ENCODE data around the gene IL10.

Gene IL10

DNA sequence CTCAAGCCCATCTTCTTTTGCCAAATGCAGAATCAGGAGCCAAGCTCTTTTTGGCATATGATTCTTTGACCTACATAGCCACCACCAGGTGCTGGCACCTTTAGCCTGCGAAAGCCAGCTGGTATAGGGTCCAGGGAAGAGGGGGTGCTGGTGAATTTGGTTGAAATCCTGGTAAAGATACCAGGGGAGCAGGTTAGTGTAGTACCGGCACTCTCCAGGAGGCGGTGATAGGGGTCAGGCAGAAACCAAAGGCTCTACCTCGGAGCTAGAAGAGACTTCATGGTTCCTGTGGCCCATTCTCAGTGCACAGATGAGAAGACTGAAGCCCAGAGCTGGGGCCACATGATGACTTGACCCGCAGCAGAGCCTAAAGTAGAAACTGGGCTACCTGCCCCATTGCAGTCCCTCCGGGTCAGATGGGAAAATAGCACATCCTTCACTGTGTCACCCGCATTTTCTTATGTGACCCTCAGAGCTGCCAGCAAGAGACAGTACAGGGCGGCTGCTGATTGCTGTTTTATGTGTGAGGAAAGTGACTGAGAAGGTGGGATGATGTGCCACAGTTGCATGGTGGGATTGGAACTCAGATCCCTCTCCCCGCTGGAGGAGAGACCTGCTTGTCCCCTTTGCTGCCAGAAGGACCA is 37.7 kb downstream of the IL10 start:
- DNase-seq (ENCODE audit: low read depth): no peak

DNA sequence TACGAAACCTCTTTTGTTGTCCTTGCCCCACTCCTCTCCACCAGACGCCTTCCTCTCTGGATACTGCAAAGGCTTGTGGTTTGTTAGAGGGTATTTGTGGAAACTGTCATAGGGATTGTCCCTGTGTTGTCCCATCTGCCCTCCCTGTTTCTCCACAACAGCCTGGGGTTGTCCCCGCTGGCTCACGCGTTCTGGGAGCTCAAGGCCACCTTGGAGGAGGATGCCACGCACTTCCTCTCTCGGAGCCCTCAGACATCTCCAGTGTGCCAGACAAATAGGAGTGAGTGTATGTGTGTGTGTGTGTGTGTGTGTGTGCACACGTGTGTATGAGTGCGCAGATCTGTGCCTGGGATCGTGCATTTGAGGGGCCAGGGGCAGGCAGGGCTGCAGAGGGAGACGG is 39.3 kb downstream of the IL10 start:
- no peak for DNase-seq (ENCODE audit: low read depth)

DNA sequence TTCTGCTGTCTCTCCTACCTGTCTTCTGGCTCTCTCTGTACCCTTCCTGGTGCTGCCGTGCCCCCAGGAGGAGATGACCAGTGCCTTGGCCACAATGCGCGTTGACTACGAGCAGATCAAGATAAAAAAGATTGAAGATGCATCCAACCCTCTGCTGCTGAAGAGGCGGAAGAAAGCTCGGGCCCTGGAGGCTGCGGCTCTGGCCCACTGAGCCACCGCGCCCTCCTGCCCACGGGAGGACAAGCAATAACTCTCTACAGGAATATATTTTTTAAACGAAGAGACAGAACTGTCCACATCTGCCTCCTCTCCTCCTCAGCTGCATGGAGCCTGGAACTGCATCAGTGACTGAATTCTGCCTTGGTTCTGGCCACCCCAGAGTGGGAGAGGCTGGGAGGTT is 39.8 kb downstream of the IL10 start:
- DNase-seq (ENCODE audit: low read depth): no peak

DNA sequence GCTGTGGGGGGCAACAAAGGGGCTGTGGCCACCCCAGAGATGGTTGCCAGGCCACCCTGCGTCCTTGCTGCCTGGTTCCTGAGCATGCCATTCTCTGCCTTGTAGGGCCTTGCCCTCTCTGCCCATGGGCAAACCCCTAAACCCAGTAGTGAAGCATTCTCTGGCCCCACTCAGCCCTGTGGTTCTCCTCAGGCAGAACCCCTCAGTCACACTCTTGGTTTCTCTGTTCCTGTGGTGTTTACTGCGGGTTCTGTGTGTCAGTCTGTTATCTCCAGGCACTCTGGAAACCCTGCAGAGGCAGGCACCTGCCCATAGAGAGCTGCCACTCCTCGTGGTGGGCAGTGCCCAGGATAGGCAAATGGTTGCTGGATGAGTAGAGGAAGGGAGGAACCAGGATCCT is 42.8 kb downstream of the IL10 start:
- no peak for DNase-seq (ENCODE audit: low read depth)

DNA sequence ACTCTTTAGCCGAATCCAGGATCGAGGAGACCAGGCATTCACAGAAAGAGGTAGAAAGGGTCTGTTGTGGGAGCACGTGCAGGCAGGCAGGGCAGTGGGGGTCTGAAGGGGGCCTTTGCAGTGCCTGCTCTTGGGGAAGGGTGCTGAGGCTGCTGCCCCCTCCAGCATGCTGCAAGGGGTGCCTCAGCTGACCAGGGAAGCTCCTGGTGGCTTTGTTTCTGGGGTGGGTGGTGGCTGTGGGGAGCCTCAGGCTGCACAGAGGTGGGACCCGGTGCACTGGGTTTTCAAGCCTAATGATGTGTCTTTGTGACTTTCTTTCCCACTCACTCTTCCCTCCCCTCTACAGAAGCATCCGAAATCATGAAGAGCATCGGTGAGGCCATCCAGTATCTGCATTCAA is 43.2 kb downstream of the IL10 start:
- DNase-seq (ENCODE audit: low read depth): no peak

DNA sequence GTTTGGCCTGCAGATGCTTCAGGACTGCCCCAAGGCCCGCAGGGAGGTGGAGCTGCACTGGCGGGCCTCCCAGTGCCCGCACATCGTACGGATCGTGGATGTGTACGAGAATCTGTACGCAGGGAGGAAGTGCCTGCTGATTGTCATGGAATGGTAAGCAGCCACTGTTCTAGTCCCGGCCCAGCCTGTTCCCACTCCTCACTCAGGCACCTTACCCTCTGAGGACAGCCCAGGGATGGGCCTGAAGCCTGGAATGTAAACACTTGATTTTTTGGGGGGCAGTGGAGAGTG is 43.7 kb downstream of the IL10 start:
- no peak for DNase-seq (ENCODE audit: low read depth)

DNA sequence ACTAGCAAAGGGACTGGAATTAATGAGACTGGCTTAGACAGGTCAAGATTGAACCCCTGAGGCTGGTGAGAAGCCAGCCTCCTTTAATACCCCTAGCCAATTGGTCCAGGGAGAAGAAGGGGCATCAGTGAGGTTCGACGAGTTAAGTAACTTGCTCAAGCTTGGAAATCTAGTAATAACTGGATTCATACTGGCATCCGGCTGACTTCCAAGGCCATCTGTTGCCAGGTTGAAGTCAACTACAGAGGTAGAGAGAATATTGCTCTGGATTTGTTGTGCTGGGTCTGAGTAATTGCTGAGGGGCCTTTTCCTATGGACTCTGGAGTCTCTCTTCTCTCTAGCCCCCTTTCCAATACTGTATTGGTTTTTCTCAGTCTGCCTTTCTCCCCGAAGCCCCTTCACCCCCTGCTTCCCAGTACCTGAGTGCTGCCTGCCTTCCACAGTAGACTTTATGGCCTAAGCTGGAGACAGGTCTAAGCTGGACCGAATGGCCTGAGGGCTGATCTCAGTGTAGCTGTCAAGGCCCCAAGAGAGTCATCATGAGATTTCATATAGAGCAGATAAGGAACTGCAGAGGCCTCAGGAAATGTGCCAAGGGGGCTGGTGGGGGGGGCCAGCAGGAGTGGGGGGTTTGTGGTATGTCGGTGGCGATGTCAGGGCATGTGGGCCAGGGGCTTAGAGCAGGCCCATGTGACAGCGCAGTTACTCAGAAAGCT is 44.2 kb downstream of the IL10 start:
- no peak for DNase-seq (ENCODE audit: low read depth)

DNA sequence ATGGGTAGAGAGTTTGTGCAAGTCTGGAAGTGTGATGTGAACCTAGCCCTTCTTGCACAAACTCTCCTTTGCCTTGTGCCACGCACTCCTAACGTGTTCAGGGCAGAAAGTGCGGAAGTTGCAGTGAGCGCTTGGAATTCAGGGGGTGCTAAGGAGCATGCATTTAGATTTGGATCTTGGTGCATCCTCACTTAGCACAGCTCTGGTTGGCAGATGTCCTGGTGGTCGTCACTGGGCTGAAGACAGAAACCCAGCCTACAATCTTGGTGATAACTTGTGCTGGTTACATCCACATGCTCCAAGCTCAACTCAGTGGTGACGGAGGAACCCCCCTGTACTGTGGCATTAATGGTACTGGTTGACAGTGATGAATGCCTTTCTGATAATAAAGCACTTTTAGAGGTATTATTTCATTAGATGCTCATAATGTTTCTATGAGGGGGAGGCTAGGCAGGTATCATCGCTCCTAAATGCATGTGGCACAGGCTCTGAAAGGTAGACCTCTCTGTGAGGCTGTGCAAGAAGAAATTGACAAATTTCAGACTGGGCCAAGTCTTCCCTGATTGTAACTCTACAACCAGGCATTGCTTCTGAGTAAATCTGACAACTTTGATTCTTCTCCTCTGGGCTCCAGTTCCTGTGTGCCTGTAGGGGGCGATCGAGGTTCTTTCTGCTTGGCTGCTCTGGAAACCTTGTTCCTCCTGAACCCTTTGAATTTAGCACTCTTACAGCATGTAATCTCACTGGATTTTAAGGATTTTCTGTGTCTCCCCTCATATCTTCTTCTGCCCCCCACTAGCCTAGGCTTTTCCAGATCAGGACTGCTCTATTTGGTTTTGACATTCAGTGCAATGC is 47.0 kb downstream of the IL10 start:
- peak; percentile 23 for DNase-seq (ENCODE audit: low read depth)

DNA sequence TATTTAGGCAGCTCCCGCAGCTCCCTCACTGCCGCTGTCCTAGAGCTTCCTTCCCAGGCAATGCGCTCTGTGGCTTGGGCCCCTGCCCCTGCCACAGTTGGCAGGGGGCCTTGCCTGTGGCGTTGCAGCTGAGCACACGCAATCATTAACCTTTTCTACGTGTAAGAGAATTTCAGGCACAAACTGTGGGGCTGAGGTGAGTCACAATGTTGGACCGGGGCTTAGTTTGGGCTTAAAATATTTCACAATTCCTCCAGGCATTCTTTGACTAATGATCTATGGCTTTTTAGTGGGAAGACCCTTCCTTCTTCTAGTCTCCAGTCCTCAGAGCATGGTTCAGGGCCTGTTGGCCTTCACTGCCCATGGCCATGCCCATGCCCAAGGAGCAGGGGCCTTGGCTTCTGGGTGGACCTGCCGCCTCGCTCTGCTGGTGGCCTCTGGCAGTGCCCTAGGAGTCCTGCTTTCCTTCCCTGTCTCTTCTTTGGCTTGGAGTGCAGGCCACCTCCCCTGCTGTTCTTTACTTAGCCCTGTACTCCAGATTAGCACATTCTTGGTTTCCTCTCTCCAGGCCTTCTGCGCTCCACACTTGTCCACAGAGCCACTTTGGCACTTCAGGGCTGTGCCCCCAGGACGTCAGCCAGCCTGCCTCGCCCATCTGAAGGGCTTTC is 48.4 kb downstream of the IL10 start:
- peak; percentile 94 for DNase-seq (ENCODE audit: low read depth)

DNA sequence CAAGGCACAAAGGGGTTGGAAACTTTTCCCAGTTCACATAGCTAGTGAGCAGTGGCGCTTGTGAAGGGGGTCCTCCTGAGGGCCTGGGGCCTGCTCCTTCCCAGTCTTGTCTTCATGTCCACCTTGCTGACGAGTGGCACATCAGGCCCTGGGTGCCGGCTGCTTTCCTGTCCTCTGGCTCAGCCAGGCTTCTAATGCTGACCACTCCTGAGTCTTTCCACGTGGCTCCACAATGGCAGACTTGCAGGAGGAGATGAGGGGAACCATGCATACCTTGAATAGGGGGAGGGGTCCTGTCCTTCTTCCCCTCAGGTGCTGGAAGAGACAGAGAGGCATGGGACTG is 48.9 kb downstream of the IL10 start:
- no peak for DNase-seq (ENCODE audit: low read depth)

DNA sequence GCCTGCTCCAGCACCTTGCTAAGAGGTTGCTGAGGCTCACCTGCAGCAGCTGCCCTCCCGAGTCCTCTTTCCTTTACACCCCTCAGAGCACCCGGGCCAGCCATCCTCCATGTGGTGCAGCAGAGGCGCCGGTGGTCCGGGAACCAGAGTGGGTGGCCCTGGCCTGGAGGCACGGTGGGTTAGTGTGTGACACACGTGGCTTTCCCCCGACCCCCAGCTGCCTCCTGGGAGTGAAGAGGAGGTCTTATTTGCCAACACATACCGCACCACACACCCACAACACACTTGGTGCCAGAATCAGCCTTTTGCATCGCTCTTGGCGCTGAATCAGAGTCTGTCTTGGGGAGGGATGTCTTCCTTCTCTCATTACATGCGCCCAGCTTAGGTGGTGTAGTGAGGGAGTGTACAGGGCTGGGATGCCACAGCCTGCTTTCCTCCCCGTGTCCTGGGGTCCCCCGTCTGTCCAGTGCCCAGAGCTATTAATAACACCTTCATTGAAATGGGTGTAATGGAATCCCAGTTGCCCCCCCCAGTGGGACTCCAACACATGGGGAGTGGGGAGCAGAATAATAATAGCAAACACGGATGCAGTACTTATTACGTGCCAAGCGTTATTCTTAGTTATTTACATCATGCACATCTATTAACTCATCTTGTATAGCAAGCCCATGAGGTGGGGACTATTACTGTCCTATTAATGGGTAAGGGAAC is 49.4 kb downstream of the IL10 start:
- DNase-seq (ENCODE audit: low read depth): peak; percentile 39

DNA sequence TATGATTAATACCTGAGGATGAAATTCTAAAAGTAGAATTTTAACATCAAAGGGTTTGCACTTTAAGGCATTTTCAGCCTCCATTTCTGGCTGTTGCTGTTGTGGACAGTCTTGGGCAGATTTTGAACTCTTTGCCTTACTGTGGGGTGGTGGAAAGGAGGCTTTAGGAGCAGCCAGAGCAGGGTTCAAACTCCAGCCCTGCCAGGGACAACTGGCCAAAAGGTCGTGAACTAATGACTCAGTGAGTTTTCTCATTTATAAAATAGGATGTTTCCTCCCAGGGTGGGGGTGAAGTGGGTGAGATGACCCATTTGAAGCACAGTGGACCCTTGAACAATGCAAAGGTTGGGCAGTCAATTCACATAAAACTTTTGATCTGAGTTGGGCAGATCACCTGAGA is 50.8 kb downstream of the IL10 start:
- DNase-seq (ENCODE audit: low read depth): no peak

DNA sequence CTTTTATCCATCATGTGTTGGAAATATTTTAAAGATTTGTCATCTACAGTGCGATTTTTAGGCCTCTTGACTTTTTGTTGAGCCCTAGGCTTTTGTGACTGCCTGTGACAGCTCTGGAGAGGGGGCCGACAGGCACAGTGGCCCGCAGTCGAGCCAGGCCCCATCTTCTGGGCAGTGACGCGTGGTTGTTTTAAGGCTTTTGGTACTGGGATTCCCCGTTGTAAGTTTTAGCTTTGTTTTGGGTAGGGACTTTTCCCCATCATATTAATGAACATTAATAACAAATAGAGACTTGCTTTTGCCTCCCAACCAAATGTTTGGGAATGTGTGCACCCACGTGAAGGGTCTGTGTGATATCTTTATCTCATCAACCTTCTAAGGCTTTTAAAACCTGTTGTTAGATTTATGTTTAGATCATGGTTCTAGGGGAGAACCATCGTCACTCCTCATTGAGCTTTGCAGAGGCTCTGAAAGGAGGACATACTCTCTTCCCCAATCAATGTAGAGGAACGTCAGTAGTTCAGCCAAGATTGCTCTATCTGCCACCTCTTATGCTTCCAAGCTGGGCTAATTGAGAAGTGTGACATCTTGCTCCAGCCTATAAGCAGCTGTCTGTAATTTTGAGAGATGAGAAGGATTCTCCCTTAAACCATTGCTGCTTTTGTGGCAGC is 53.0 kb downstream of the IL10 start:
- no peak for DNase-seq (ENCODE audit: low read depth)

DNA sequence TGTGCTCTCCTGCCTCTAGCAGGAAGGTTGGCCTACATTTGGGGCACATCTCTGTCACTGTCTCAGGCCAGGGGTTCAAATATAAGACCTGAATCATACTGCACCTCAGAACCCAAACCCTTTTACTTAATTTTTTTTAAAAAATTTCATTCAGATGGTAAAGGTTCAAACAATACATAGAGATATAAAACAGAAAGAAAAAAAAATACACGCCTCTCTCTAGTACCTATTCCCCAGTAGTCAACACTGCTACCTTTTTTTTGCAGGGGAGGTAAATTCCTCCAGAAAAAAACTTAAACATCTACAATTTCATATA is 54.7 kb downstream of the IL10 start:
- no peak for DNase-seq (ENCODE audit: low read depth)
